ENCODE results near the gene DNHD1.

DNA sequence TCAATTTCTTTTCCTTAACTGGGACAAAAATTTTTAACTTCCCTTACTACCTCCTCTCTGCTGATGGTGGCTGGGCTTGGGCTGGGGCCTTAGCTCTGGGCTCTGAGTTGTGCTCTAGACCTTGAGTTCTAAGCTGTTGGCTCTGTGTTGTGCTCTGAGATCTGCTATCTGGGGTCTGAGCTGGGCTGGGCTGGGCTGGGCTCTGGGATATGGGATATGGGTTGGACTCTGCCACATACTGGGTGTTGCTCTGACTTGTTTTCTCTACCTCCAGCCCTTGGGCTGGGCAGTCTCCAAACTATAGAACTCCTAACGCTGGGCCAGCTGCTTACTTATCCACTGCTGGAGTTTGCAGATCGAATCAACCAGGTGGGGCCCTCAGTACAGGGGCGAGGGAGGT lies 41.9 kb downstream of the DNHD1 start:
- TF ChIP-seq CTCF (IDR thresholded peaks at IDR 0.05 in 4 of 5, conservative IDR thresholded peaks at IDR 0.05 in 1 of 5) (no peak), POLR2A (IDR thresholded peaks at IDR 0.05) (no peak)
